ENCODE measurements around the gene POLR2E. TPM values are rescaled to one million over a fixed set of nuclear protein-coding genes. Genes with fewer than 3 reads are reported as not detected.
A peak's percentile ranks its signal among the peaks of the same experiment; 100 is the strongest.

The POLR2E gene
- total and polyA plus RNA-seq, 2 of the 13 experiments (the other 11 are each of a cell fraction or from before 2014, with no cell fraction given): 140 to 272 TPM

GRCh38 chr19:1102407-1103131 lies 7.4 kb upstream of the POLR2E start (continued):
- TF ChIP-seq ZNF318 (CRISPR knock-in tag; IDR thresholded peaks at IDR 0.05) (no peak), EED (CRISPR knock-in tag; IDR thresholded peaks at IDR 0.05) (no peak), RARA (CRISPR knock-in tag; IDR thresholded peaks at IDR 0.05) (0 out of 2 replicates have a peak, but pooled peaks have one; percentile 40), ETV6 (CRISPR knock-in tag; conservative IDR thresholded peaks at IDR 0.05) (no peak), IRF9 (CRISPR knock-in tag; IDR thresholded peaks at IDR 0.05; ENCODE audit: borderline replicate concordance) (no peak), ZNF484 (CRISPR knock-in tag; IDR thresholded peaks at IDR 0.05; ENCODE audit: borderline replicate concordance, low read depth) (no peak), KDM1A (CRISPR knock-in tag; IDR thresholded peaks at IDR 0.05) (peak; percentile 24; the same call in 1 of the 2 replicates), CREBL2 (CRISPR knock-in tag; IDR thresholded peaks at IDR 0.05; ENCODE audit: borderline replicate concordance) (no peak), HES4 (CRISPR knock-in tag; IDR thresholded peaks at IDR 0.05; ENCODE audit: borderline replicate concordance) (no peak), ZNF737 (CRISPR knock-in tag; IDR thresholded peaks at IDR 0.05; ENCODE audit: borderline replicate concordance) (no peak), NR2F1 (CRISPR knock-in tag; IDR thresholded peaks at IDR 0.05) (0 out of 4 replicates have a peak, but pooled peaks of 1 of the 2 experiments have one; percentile 5), IRF2 (CRISPR knock-in tag; IDR thresholded peaks at IDR 0.05) (no peak; the same call in 1 of the 2 replicates), HMGXB4 (CRISPR knock-in tag; IDR thresholded peaks at IDR 0.05; ENCODE audit: borderline replicate concordance in 1 of 2, low read depth in 1 of 2) (peak in 1 of 2 experiments; percentile 13; a peak in 1 of 4 replicates), NCOR1 (IDR thresholded peaks at IDR 0.05; ENCODE audit: borderline replicate concordance, low read length) (peak; percentile 84), NONO (IDR thresholded peaks at IDR 0.05) (no peak), NONO (CRISPR knock-in tag; conservative IDR thresholded peaks at IDR 0.05) (no peak), ATM (IDR thresholded peaks at IDR 0.05; ENCODE audit: borderline replicate concordance) (no peak)
